Measurements from ENCODE around the gene MSRB2.
A peak's percentile ranks its signal among the peaks of the same experiment; 100 is the strongest.
"Not testable (repeated sequence)": the region's sequence is repeated elsewhere in the genome, so short reads cannot be mapped to it uniquely, and the experiment has no call there.

The MSRB2 gene

GRCh38 chr10:23069019-23069815 is 26.2 kb upstream of the MSRB2 start:
- no peak overlapping the region for H3K4me3 ChIP-seq (ENCODE audit: low read depth, low read length)

- not testable (repeated sequence) for H3K4me3 ChIP-seq (ENCODE audit: low read depth, low read length)
Measured at GRCh38 chr10:23070092-23070912, 25.1 kb upstream of the MSRB2 start.

- H3K4me3 ChIP-seq (ENCODE audit: low read depth, low read length), result no peak overlapping the region
Measured at GRCh38 chr10:23070913-23071218, 24.5 kb upstream of the MSRB2 start.

GRCh38 chr10:23072593-23072992 is 22.8 kb upstream of the MSRB2 start:
- H3K4me3 ChIP-seq (ENCODE audit: low read depth, low read length), result not testable (repeated sequence)

GRCh38 chr10:23073527-23073926 is 21.9 kb upstream of the MSRB2 start:
- H3K4me3 ChIP-seq (ENCODE audit: low read depth, low read length), result no peak overlapping the region

- H3K4me3 ChIP-seq (ENCODE audit: low read depth, low read length), result no peak overlapping the region
Measured at GRCh38 chr10:23075672-23076071, 19.7 kb upstream of the MSRB2 start.

- H3K4me3 ChIP-seq (ENCODE audit: low read depth, low read length), result no peak overlapping the region
Measured at GRCh38 chr10:23078114-23078513, 17.3 kb upstream of the MSRB2 start.

- no peak overlapping the region for H3K4me3 ChIP-seq (ENCODE audit: low read depth, low read length)
Measured at GRCh38 chr10:23079700-23080099, 15.7 kb upstream of the MSRB2 start.

- H3K4me3 ChIP-seq (ENCODE audit: low read depth, low read length), result no peak overlapping the region
Measured at GRCh38 chr10:23080262-23080661, 15.1 kb upstream of the MSRB2 start.

- no peak overlapping the region for H3K4me3 ChIP-seq (ENCODE audit: low read depth, low read length)
Measured at GRCh38 chr10:23081221-23081750, 14.1 kb upstream of the MSRB2 start.

GRCh38 chr10:23081891-23082290 is 13.5 kb upstream of the MSRB2 start:
- no peak overlapping the region for H3K4me3 ChIP-seq (ENCODE audit: low read depth, low read length)

- no peak overlapping the region for H3K4me3 ChIP-seq (ENCODE audit: low read depth, low read length)
Measured at GRCh38 chr10:23088609-23089008, 6.8 kb upstream of the MSRB2 start.

- no peak overlapping the region for H3K4me3 ChIP-seq (ENCODE audit: low read depth, low read length)
Measured at GRCh38 chr10:23094786-23095403, 484 bp upstream of the MSRB2 start.

- H3K4me3 ChIP-seq (ENCODE audit: low read depth, low read length), result peak overlapping the region; percentile 48
Measured at GRCh38 chr10:23095966-23096801, 805 bp downstream of the MSRB2 start.

- H3K4me3 ChIP-seq (ENCODE audit: low read depth, low read length), result no peak overlapping the region
Measured at GRCh38 chr10:23096802-23097549, 1.6 kb downstream of the MSRB2 start.

GRCh38 chr10:23099079-23099478 is 3.7 kb downstream of the MSRB2 start:
- H3K4me3 ChIP-seq (ENCODE audit: low read depth, low read length), result no peak overlapping the region

- no peak overlapping the region for H3K4me3 ChIP-seq (ENCODE audit: low read depth, low read length)
Measured at GRCh38 chr10:23099816-23100215, 4.4 kb downstream of the MSRB2 start.

- no peak overlapping the region for H3K4me3 ChIP-seq (ENCODE audit: low read depth, low read length)
Measured at GRCh38 chr10:23100331-23101030, 5.1 kb downstream of the MSRB2 start.

- H3K4me3 ChIP-seq (ENCODE audit: low read depth, low read length), result no peak overlapping the region
Measured at GRCh38 chr10:23106331-23107072, 11.1 kb downstream of the MSRB2 start.

All from iPS-11a (cell line).